Kidney epithelial cell (primary cell): Measurements from ENCODE around the gene TMEM187. TPM values are rescaled to one million over a fixed set of nuclear protein-coding genes. Genes with fewer than 3 reads are reported as not detected.

Experiments
- DNase-seq: peaks from one replicate; pipeline ENCODE4 v3.0.0-alpha.2; 2010; ENCODE audit warnings: low read depth
- H3K27me3 ChIP-seq: 2 replicates; pipeline ENCODE4 v1.6.0; 2011; ENCODE audit warnings: low read length; ENCODE audit not compliant: control insufficient read depth, insufficient read depth
- H3K36me3 ChIP-seq: 2 replicates; pipeline ENCODE4 v1.5.1; 2011; ENCODE audit warnings: low read length; ENCODE audit not compliant: control insufficient read depth, insufficient read depth
- H3K4me3 ChIP-seq: 2 replicates; pipeline ENCODE4 v1.5.1; 2011; ENCODE audit warnings: low read depth, mild to moderate bottlenecking, control low read depth, low read length
- CTCF ChIP-seq: IDR thresholded peaks from 2 replicates; pipeline ENCODE4 v1.5.1; 2011; ENCODE audit warnings: mild to moderate bottlenecking, moderate library complexity, low read length, control low read depth, inconsistent platforms; ENCODE audit not compliant: insufficient read depth, poor library complexity, severe bottlenecking
- total RNA-seq: library from RNA; depleted of rRNA; stranded (reverse); fragments of >200 nt; gene quantifications from 2 replicates; pipeline ENCODE4 v1.2.3, GENCODE V29; 2015

TMEM187 gene
- total RNA-seq, 1 donor from 2014 or later, result 6.7 TPM

- Histone ChIP-seq H3K27me3 (no peaks in the 10 kb centered on the region), H3K4me3 (no peak overlapping the region), H3K36me3 (peaks cover 7% of the 10 kb centered on the region)
- TF ChIP-seq CTCF, result no peak
- DNase-seq, result no peak
Observed at GRCh38 chrX:153956044-153956907, 16.3 kb upstream of the TMEM187 start.

- no peak overlapping the region for H3K4me3 ChIP-seq
- no peak for TF ChIP-seq CTCF
- no peak for DNase-seq
- H3K36me3 ChIP-seq, result peaks cover 6% of the 10 kb centered on the region
- H3K27me3 ChIP-seq, result no peaks in the 10 kb centered on the region
Observed at GRCh38 chrX:153957224-153957623, 15.3 kb upstream of the TMEM187 start.

GRCh38 chrX:153958605-153959004 lies 13.9 kb upstream of the TMEM187 start:
- no peak for TF ChIP-seq CTCF
- no peak for DNase-seq
- Histone ChIP-seq H3K27me3 (no peaks in the 10 kb centered on the region), H3K4me3 (no peak overlapping the region), H3K36me3 (peaks cover 6% of the 10 kb centered on the region)

GRCh38 chrX:153959649-153960048 lies 12.9 kb upstream of the TMEM187 start:
- Histone ChIP-seq H3K4me3 (no peak overlapping the region), H3K36me3 (peaks cover 6% of the 10 kb centered on the region), H3K27me3 (no peaks in the 10 kb centered on the region)
- no peak for DNase-seq
- no peak for TF ChIP-seq CTCF

GRCh38 chrX:153960077-153960476 lies 12.5 kb upstream of the TMEM187 start:
- H3K27me3 ChIP-seq, result no peaks in the 10 kb centered on the region

More at GRCh38 chrX:153960077-153960476, 12.5 kb upstream of the TMEM187 start:
- peaks cover 6% of the 10 kb centered on the region for H3K36me3 ChIP-seq
- H3K4me3 ChIP-seq, result no peak overlapping the region
- no peak for DNase-seq
- no peak for TF ChIP-seq CTCF
